ENCODE results near the gene CTSE.

CTSE gene

DNA sequence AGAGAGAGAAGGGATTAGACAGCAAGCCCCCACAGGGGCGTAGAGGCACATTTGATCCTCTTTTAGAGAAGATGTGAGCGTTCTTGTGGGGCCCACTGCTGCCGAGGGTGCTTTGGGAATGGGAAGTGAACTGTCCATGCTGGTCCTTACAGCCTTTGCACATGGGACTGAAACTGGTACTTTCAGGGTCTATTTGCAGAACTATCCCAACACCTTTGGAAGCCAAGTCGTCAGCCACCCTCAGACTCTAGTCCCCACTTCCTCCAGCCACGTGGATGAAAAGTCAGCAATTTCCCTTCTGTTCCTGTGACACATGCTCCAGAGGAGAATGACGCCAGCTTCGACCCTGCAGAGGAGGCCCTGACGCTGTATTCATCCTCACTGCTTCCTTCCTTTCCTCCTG is 17.9 kb downstream of the CTSE start:
- H3K4me3 ChIP-seq (IDR thresholded peaks at IDR 0.05; ENCODE audit: insufficient read depth, low read depth, low read length), result no peak overlapping the region
- H3K27ac ChIP-seq, result no peak overlapping the region
- H4K20me1 ChIP-seq (ENCODE audit: insufficient read depth), result no peaks in the 10 kb centered on the region
- no peak overlapping the region for H2AFZ ChIP-seq (ENCODE audit: low read depth)
- H3K36me3 ChIP-seq (ENCODE audit: insufficient read depth), result no peaks in the 10 kb centered on the region
- no peaks in the 10 kb centered on the region for H3K79me2 ChIP-seq (ENCODE audit: insufficient read depth, low read depth)
- no peak overlapping the region for H3K4me2 ChIP-seq
- H3K4me1 ChIP-seq (ENCODE audit: low read depth, poor library complexity, severe bottlenecking), result peaks cover 11% of the 10 kb centered on the region
- no peaks in the 10 kb centered on the region for H3K27me3 ChIP-seq (ENCODE audit: insufficient read depth, low read depth)
- no peak overlapping the region for H3K9ac ChIP-seq
- TF ChIP-seq, protein P1, sequence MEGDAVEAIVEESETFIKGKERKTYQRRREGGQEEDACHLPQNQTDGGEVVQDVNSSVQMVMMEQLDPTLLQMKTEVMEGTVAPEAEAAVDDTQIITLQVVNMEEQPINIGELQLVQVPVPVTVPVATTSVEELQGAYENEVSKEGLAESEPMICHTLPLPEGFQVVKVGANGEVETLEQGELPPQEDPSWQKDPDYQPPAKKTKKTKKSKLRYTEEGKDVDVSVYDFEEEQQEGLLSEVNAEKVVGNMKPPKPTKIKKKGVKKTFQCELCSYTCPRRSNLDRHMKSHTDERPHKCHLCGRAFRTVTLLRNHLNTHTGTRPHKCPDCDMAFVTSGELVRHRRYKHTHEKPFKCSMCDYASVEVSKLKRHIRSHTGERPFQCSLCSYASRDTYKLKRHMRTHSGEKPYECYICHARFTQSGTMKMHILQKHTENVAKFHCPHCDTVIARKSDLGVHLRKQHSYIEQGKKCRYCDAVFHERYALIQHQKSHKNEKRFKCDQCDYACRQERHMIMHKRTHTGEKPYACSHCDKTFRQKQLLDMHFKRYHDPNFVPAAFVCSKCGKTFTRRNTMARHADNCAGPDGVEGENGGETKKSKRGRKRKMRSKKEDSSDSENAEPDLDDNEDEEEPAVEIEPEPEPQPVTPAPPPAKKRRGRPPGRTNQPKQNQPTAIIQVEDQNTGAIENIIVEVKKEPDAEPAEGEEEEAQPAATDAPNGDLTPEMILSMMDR (conservative IDR thresholded peaks at IDR 0.05; ENCODE audit: low read depth, low read length), result no peak

DNA sequence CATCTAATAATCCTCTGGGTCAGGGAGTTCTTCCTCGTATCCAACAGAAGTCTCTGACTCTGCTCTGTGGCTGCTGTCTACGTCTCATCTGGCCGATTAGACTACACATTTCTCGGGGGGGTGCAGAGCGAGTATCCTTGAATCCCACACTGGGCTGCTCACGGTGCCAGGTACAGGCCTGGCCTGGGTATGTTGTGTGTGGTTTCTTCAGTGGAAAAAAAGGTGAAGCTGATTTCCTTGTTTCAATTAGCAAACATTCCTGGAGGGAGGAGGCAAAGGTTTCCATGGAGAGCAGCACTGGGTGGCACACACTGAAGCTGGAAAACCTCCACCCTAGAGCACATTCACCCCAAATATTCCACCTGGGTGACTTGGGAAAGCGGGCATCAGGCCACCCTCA is 18.5 kb downstream of the CTSE start:
- H3K79me2 ChIP-seq (ENCODE audit: insufficient read depth, low read depth), result no peaks in the 10 kb centered on the region
- no peak overlapping the region for H3K4me3 ChIP-seq (IDR thresholded peaks at IDR 0.05; ENCODE audit: insufficient read depth, low read depth, low read length)
- no peak overlapping the region for H3K27ac ChIP-seq
- no peaks in the 10 kb centered on the region for H4K20me1 ChIP-seq (ENCODE audit: insufficient read depth)
- no peak overlapping the region for H3K4me2 ChIP-seq
- H3K9ac ChIP-seq, result no peak overlapping the region
- H3K4me1 ChIP-seq (ENCODE audit: low read depth, poor library complexity, severe bottlenecking), result peaks cover 11% of the 10 kb centered on the region
- TF ChIP-seq, protein P1 (conservative IDR thresholded peaks at IDR 0.05; ENCODE audit: low read depth, low read length), result no peak
- H3K27me3 ChIP-seq (ENCODE audit: insufficient read depth, low read depth), result no peaks in the 10 kb centered on the region
- H3K36me3 ChIP-seq (ENCODE audit: insufficient read depth), result no peaks in the 10 kb centered on the region
- H2AFZ ChIP-seq (ENCODE audit: low read depth), result no peak overlapping the region

DNA sequence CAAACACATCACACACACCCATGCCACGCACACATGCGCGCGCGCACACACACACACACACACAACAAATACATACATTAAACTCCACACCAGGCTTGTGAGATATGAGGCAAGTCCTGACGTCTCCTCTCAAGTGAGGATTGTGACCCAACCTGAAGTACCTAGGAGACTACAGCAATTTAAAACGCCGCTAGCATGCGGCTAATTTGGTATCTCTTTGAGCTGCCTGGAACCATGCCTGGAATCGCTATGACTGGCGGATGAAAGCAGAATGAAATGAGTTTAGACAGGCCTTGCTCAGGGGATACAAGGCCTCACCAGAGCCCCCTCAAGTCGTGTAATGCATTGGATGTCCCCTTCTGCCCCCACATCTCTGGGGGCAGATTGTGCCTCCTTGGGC is 18.9 kb downstream of the CTSE start:
- Histone ChIP-seq H3K36me3 (ENCODE audit: insufficient read depth) (no peaks in the 10 kb centered on the region), H3K79me2 (ENCODE audit: insufficient read depth, low read depth) (no peaks in the 10 kb centered on the region), H4K20me1 (ENCODE audit: insufficient read depth) (no peaks in the 10 kb centered on the region), H2AFZ (ENCODE audit: low read depth) (no peak overlapping the region), H3K27me3 (ENCODE audit: insufficient read depth, low read depth) (no peaks in the 10 kb centered on the region), H3K4me1 (ENCODE audit: low read depth, poor library complexity, severe bottlenecking) (peaks cover 11% of the 10 kb centered on the region), H3K4me2 (no peak overlapping the region), H3K9ac (no peak overlapping the region), H3K27ac (no peak overlapping the region), H3K4me3 (IDR thresholded peaks at IDR 0.05; ENCODE audit: insufficient read depth, low read depth, low read length) (no peak overlapping the region)
- TF ChIP-seq, protein P1 (conservative IDR thresholded peaks at IDR 0.05; ENCODE audit: low read depth, low read length), result no peak

GRCh38 chr1:206003854-206004800 is 19.6 kb downstream of the CTSE start:
- H4K20me1 ChIP-seq (ENCODE audit: insufficient read depth), result no peaks in the 10 kb centered on the region
- H3K27me3 ChIP-seq (ENCODE audit: insufficient read depth, low read depth), result no peaks in the 10 kb centered on the region
- no peak overlapping the region for H3K27ac ChIP-seq
- TF ChIP-seq, protein P1 (conservative IDR thresholded peaks at IDR 0.05; ENCODE audit: low read depth, low read length), result no peak
- no peak overlapping the region for H3K9ac ChIP-seq
- H3K79me2 ChIP-seq (ENCODE audit: insufficient read depth, low read depth), result no peaks in the 10 kb centered on the region
- H2AFZ ChIP-seq (ENCODE audit: low read depth), result no peak overlapping the region
- H3K36me3 ChIP-seq (ENCODE audit: insufficient read depth), result no peaks in the 10 kb centered on the region
- no peak overlapping the region for H3K4me3 ChIP-seq (IDR thresholded peaks at IDR 0.05; ENCODE audit: insufficient read depth, low read depth, low read length)
- peak overlapping the region; percentile 3; the same call in 1 of the 2 replicates for H3K4me2 ChIP-seq
- peaks cover 11% of the 10 kb centered on the region for H3K4me1 ChIP-seq (ENCODE audit: low read depth, poor library complexity, severe bottlenecking)

Measured in KMS-11 (cell line).